GM18873 (cell line): ENCODE measurements around the gene PSMA3.

Source experiments
- ATAC-seq: cut with Tn5 transposase; IDR thresholded peaks from one replicate; pipeline ENCODE4 v1.9.1; 2021; ENCODE audit warnings: mild to moderate bottlenecking, moderate library complexity, moderate number of reproducible peaks; ENCODE audit not compliant: unreplicated experiment, low FRiP score

Gene PSMA3

GRCh38 chr14:58265401-58265800, 20.8 kb downstream of the PSMA3 start:
- ATAC-seq, result no peak

- ATAC-seq, result no peak
Observed at GRCh38 chr14:58270628-58271027, 26.0 kb downstream of the PSMA3 start.

- no peak for ATAC-seq
Observed at GRCh38 chr14:58272588-58273372, 28.1 kb downstream of the PSMA3 start.

- no peak for ATAC-seq
Observed at GRCh38 chr14:58274881-58275280, 30.2 kb downstream of the PSMA3 start.

GRCh38 chr14:58275527-58276190, 31.0 kb downstream of the PSMA3 start:
- ATAC-seq, result no peak

GRCh38 chr14:58276208-58276607, 31.6 kb downstream of the PSMA3 start:
- ATAC-seq, result no peak

GRCh38 chr14:58278177-58278576, 33.5 kb downstream of the PSMA3 start:
- no peak for ATAC-seq

GRCh38 chr14:58280954-58281787, 36.5 kb downstream of the PSMA3 start:
- no peak for ATAC-seq

GRCh38 chr14:58281969-58282368, 37.3 kb downstream of the PSMA3 start:
- ATAC-seq, result no peak

- no peak for ATAC-seq
Observed at GRCh38 chr14:58282925-58283593, 38.4 kb downstream of the PSMA3 start.

GRCh38 chr14:58283730-58284129, 39.1 kb downstream of the PSMA3 start:
- ATAC-seq, result no peak

GRCh38 chr14:58285132-58285531, 40.5 kb downstream of the PSMA3 start:
- no peak for ATAC-seq

GRCh38 chr14:58287607-58288042, 43.0 kb downstream of the PSMA3 start:
- ATAC-seq, result no peak

GRCh38 chr14:58288106-58288792, 43.6 kb downstream of the PSMA3 start:
- ATAC-seq, result no peak

GRCh38 chr14:58291646-58292045, 47.0 kb downstream of the PSMA3 start:
- ATAC-seq, result no peak

- no peak for ATAC-seq
Observed at GRCh38 chr14:58292187-58292586, 47.5 kb downstream of the PSMA3 start.

GRCh38 chr14:58294201-58294600, 49.6 kb downstream of the PSMA3 start:
- ATAC-seq, result no peak

- no peak for ATAC-seq
Observed at GRCh38 chr14:58296726-58297125, 52.1 kb downstream of the PSMA3 start.

- no peak for ATAC-seq
Observed at GRCh38 chr14:58297412-58297761, 52.7 kb downstream of the PSMA3 start.
